ENCODE data around the gene ZNF423.

DNA sequence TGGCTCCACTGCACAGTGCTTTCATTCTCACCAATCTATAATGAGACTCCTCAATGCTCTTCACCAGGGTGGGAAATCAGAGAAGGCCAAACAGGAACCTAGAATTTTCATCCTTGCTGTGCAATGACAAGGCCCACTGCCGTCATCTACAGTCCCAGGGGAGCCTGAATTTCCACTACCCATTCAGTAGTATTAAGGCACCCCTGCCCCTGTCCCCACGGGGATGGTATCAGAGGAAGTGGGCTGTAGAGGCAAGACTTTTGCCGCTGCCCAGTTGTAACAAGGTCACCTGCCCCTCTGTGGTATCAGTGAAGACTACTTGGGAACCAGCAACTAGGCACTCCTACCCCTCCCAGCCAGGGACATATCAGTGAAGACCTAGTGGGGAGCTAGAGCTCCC, 377.8 kb downstream of the ZNF423 start:
- no peak for TF ChIP-seq CTCF (conservative IDR thresholded peaks at IDR 0.05; ENCODE audit: low read depth, low read length)
- TF ChIP-seq EZH2 (IDR thresholded peaks at IDR 0.05; ENCODE audit: borderline replicate concordance, low read depth, low read length, poor library complexity, severe bottlenecking): no peak
